Smooth muscle cell (in vitro differentiated cells): ENCODE results near the gene MCRS1. TPM values are rescaled to one million over a fixed set of nuclear protein-coding genes. Genes with fewer than 3 reads are reported as not detected.

Source experiments
- DNase-seq: peaks from one replicate; lab custom pipeline; 2025; ENCODE audit not compliant: unreplicated experiment; lab: John Stamatoyannopoulos, UW
- H2AFZ ChIP-seq: fragments of 200-600 bp; sonication (generic); 2 replicates; pipeline ENCODE4 v1.6.0; 2016; ENCODE audit warnings: antibody characterized with exemption, low read depth, mild to moderate bottlenecking
- H3F3A ChIP-seq: fragments of 200-600 bp; sonication (generic); 2 replicates; pipeline ENCODE4 v1.6.0; 2017; ENCODE audit warnings: antibody characterized with exemption, low read depth
- H3K27ac ChIP-seq: fragments of 200-600 bp; sonication (generic); 2 replicates; pipeline ENCODE4 v1.5.1; 2016; ENCODE audit warnings: low read depth, mild to moderate bottlenecking
- H3K27me3 ChIP-seq: fragments of 200-600 bp; sonication (generic); 2 replicates; pipeline ENCODE4 v1.6.1; 2016; ENCODE audit warnings: low read depth, mild to moderate bottlenecking
- H3K36me3 ChIP-seq: fragments of 200-600 bp; sonication (generic); 2 replicates; pipeline ENCODE4 v1.5.1; 2016; ENCODE audit warnings: low read depth
- H3K4me1 ChIP-seq: fragments of 200-600 bp; sonication (generic); 2 replicates; pipeline ENCODE4 v1.5.1; 2016; ENCODE audit warnings: low read depth
- H3K4me2 ChIP-seq: fragments of 200-600 bp; sonication (generic); 2 replicates; pipeline ENCODE4 v1.6.0; 2016; ENCODE audit warnings: mild to moderate bottlenecking
- H3K4me3 ChIP-seq: fragments of 200-600 bp; sonication (generic); 2 replicates; pipeline ENCODE4 v1.5.1; 2016; ENCODE audit warnings: mild to moderate bottlenecking
- H3K79me2 ChIP-seq: fragments of 200-600 bp; sonication (generic); 2 replicates; pipeline ENCODE4 v1.6.0; 2016; ENCODE audit warnings: low read depth, mild to moderate bottlenecking
- H3K9ac ChIP-seq: fragments of 200-600 bp; sonication (generic); 2 replicates; pipeline ENCODE4 v1.6.0; 2016; ENCODE audit warnings: low read depth
- H3K9me3 ChIP-seq: fragments of 200-600 bp; sonication (generic); replicated peaks from 2 replicates; pipeline ENCODE4 v1.5.1; 2016; ENCODE audit warnings: low read depth
- H4K20me1 ChIP-seq: fragments of 200-600 bp; sonication (generic); 2 replicates; pipeline ENCODE4 v1.6.0; 2016; ENCODE audit warnings: low read depth
- CTCF ChIP-seq: fragments of 200-600 bp; sonication (generic); IDR thresholded peaks from 2 replicates; pipeline ENCODE4 v1.5.1; 2017; ENCODE audit warnings: borderline replicate concordance, mild to moderate bottlenecking, antibody characterized with exemption; ENCODE audit not compliant: insufficient read depth, poor library complexity, severe bottlenecking
- WGBS: methylation state at CpG from one replicate; pipeline ENCODE4 v1.1.7; 2016; ENCODE audit warnings: low lambda C conversion rate; 5-methylcytosine and 5-hydroxymethylcytosine counted together
- polyA plus RNA-seq: library from polyadenylated mRNA; unstranded; fragments of >200 nt; fragmentation: Nextera tagmentation; extraction: Ambion mirVana; gene quantifications from 2 replicates; pipeline ENCODE4 v1.2.1, GENCODE V29; 2016
- total RNA-seq: library from RNA; depleted of rRNA; stranded (reverse); fragments of >200 nt; gene quantifications from 2 replicates; pipeline ENCODE4 v1.2.3, GENCODE V29; 2014

Gene MCRS1
- total and polyA plus RNA-seq, 2 experiments from 2014 or later, result 41.4 to 54.4 TPM

- no peak overlapping the region for H3K27ac ChIP-seq
- H4K20me1 ChIP-seq, result no peaks in the 10 kb centered on the region
- H3K36me3 ChIP-seq, result no peaks in the 10 kb centered on the region
- no peaks in the 10 kb centered on the region for H3K9me3 ChIP-seq
- no peaks in the 10 kb centered on the region for H3F3A ChIP-seq
- TF ChIP-seq CTCF, result no peak
- H3K9ac ChIP-seq, result no peak overlapping the region
- 86% methylated on average over 7 of the region's 7 CpGs for WGBS
- no peak for DNase-seq
- H3K4me3 ChIP-seq, result no peak overlapping the region
- H3K4me1 ChIP-seq, result peaks cover 9% of the 10 kb centered on the region
- H2AFZ ChIP-seq, result no peak overlapping the region
- no peaks in the 10 kb centered on the region for H3K79me2 ChIP-seq
- peaks cover 17% of the 10 kb centered on the region for H3K27me3 ChIP-seq
- H3K4me2 ChIP-seq, result no peak overlapping the region
These were observed 15.9 kb downstream of the MCRS1 start for GRCh38 chr12:49552014-49552413.

GRCh38 chr12:49550693-49551252, 17.2 kb downstream of the MCRS1 start:
- no peak overlapping the region for H3K4me3 ChIP-seq
- H3K79me2 ChIP-seq, result no peaks in the 10 kb centered on the region
- no peak for TF ChIP-seq CTCF
- WGBS, result 93% methylated on average over 6 of the region's 6 CpGs
- H3F3A ChIP-seq, result no peaks in the 10 kb centered on the region
- H3K4me2 ChIP-seq, result no peak overlapping the region
- no peak overlapping the region for H3K27ac ChIP-seq
- no peak overlapping the region for H3K9ac ChIP-seq
- H4K20me1 ChIP-seq, result no peaks in the 10 kb centered on the region
- peaks cover 9% of the 10 kb centered on the region for H3K4me1 ChIP-seq
- H2AFZ ChIP-seq, result no peak overlapping the region
- no peaks in the 10 kb centered on the region for H3K36me3 ChIP-seq
- DNase-seq, result no peak
- no peaks in the 10 kb centered on the region for H3K9me3 ChIP-seq
- peaks cover 30% of the 10 kb centered on the region for H3K27me3 ChIP-seq

- H2AFZ ChIP-seq, result no peak overlapping the region
- no peak overlapping the region for H3K27ac ChIP-seq
- no peaks in the 10 kb centered on the region for H4K20me1 ChIP-seq
- no peak overlapping the region for H3K9ac ChIP-seq
- WGBS, result 97% methylated on average over 28 of the region's 28 CpGs
- no peaks in the 10 kb centered on the region for H3K79me2 ChIP-seq
- peaks cover 9% of the 10 kb centered on the region for H3K4me1 ChIP-seq
- H3K27me3 ChIP-seq, result peaks cover 37% of the 10 kb centered on the region
- H3K9me3 ChIP-seq, result no peaks in the 10 kb centered on the region
- H3K4me2 ChIP-seq, result no peak overlapping the region
- no peak overlapping the region for H3K4me3 ChIP-seq
- H3K36me3 ChIP-seq, result no peaks in the 10 kb centered on the region
- no peak for TF ChIP-seq CTCF
- H3F3A ChIP-seq, result no peaks in the 10 kb centered on the region
- no peak for DNase-seq
These were observed 17.9 kb downstream of the MCRS1 start for GRCh38 chr12:49549735-49550692.
